ENCODE results near the gene KIAA1328. TPM values are rescaled to one million over a fixed set of nuclear protein-coding genes. Genes with fewer than 3 reads are reported as not detected.

The KIAA1328 gene
- total and polyA plus RNA-seq, 2 donors (not counting 3 experiments of a cell fraction or from before 2014, with no cell fraction given), result 2.7 to 6.5 TPM

DNA sequence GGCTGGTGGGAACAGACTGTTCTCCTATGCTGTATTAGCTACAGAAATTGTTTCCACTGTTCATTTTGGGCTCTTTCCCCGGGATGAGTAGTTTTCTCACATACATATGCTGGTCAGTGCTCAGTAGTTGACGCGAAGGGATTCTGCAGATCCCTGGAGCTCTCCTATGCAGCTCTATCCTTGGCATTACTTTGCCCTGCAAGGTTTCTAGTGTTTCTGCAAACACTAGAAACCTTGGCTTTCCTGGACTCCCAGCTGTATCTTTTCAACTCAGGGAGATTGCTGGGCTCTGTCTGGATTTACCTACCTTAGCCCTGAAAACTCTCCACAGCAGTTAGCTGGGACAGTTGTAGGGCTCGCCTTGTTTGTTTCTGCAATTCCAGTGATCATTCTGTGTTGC, 10.9 kb downstream of the KIAA1328 start:
- peaks cover 9% of the 10 kb centered on the region for H3K4me1 ChIP-seq (ENCODE audit: control insufficient read depth, extremely low read depth, insufficient read depth, low read length)
- DNase-seq (ENCODE audit: low read depth, low spot score) (no peak), FAIRE-seq (no peak)
- no TSS peak for BruUV-seq (replicated peaks)
- intact Hi-C loops (cut with micrococcal nuclease) (no loop called here), dilution Hi-C loops (cut with MboI; ENCODE audit: extremely low pct_ligation_motif_present, low sequenced_read_pairs) (no loop called here)
- ChIA-PET CTCF (interaction anchor here (1.4 kb wide), 1 partner anchor 11 kb away, joined by 3 read pairs; the partner anchor contains the start of genes KIAA1328 and TPGS2), POLR2A (no interaction called here)
- H3K79me2 ChIP-seq (ENCODE audit: control insufficient read depth, insufficient read depth, low read length), result no peaks in the 10 kb centered on the region
- no peaks in the 10 kb centered on the region for H3K36me3 ChIP-seq (ENCODE audit: control insufficient read depth in 2 of 2, extremely low read depth in 1 of 2, insufficient read depth in 2 of 2, low read length in 2 of 2)
- no peaks in the 10 kb centered on the region for H3K9me1 ChIP-seq (replicated peaks; ENCODE audit: control insufficient read depth, extremely low read depth, insufficient read depth, low read length)
- TF ChIP-seq FOS (IDR thresholded peaks at IDR 0.05; ENCODE audit: borderline replicate concordance, insufficient read depth, low read length) (no peak), EZH2 (IDR thresholded peaks at IDR 0.05; ENCODE audit: borderline replicate concordance, low read depth, low read length, severe bottlenecking) (no peak), GATA2 (IDR thresholded peaks at IDR 0.05; ENCODE audit: insufficient read depth, insufficient read length, low read depth, low read length) (no peak), POLR2A (IDR thresholded peaks at IDR 0.05; ENCODE audit: low read depth, low read length) (no peak), JUN (IDR thresholded peaks at IDR 0.05; ENCODE audit: borderline replicate concordance, insufficient read depth, insufficient read length, low read depth) (no peak), POLR2AphosphoS5 (IDR thresholded peaks at IDR 0.05; ENCODE audit: insufficient read depth, low read depth, low read length) (no peak), MYC (IDR thresholded peaks at IDR 0.05; ENCODE audit: low read depth, low read length) (no peak), MAX (IDR thresholded peaks at IDR 0.05; ENCODE audit: insufficient read depth, insufficient read length) (no peak)
- TF ChIP-seq, protein P1, sequence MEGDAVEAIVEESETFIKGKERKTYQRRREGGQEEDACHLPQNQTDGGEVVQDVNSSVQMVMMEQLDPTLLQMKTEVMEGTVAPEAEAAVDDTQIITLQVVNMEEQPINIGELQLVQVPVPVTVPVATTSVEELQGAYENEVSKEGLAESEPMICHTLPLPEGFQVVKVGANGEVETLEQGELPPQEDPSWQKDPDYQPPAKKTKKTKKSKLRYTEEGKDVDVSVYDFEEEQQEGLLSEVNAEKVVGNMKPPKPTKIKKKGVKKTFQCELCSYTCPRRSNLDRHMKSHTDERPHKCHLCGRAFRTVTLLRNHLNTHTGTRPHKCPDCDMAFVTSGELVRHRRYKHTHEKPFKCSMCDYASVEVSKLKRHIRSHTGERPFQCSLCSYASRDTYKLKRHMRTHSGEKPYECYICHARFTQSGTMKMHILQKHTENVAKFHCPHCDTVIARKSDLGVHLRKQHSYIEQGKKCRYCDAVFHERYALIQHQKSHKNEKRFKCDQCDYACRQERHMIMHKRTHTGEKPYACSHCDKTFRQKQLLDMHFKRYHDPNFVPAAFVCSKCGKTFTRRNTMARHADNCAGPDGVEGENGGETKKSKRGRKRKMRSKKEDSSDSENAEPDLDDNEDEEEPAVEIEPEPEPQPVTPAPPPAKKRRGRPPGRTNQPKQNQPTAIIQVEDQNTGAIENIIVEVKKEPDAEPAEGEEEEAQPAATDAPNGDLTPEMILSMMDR (IDR thresholded peaks at IDR 0.05; ENCODE audit: extremely low read depth in 1 of 2, insufficient read depth in 1 of 2, low read depth in 1 of 2, low read length in 2 of 2), result no peak
- no peak overlapping the region for H3K27ac ChIP-seq (ENCODE audit: insufficient read depth, low read depth, low read length)
- H3K27me3 ChIP-seq (ENCODE audit: control insufficient read depth in 2 of 2, insufficient read depth in 2 of 2, low read length in 2 of 2), result no peaks in the 10 kb centered on the region
- no peak overlapping the region for H3K9ac ChIP-seq (replicated peaks; ENCODE audit: extremely low read depth, insufficient read depth, low read length)
- H2AFZ ChIP-seq (ENCODE audit: low read depth, low read length), result no peak overlapping the region
- no peak overlapping the region for H3K4me3 ChIP-seq (replicated peaks in 1 of 3; ENCODE audit: insufficient read depth in 1 of 3, low read depth in 1 of 3, low read length in 3 of 3)
- H3K4me2 ChIP-seq (ENCODE audit: insufficient read depth, low read length), result no peak overlapping the region
- H3K9me3 ChIP-seq (replicated peaks; ENCODE audit: control insufficient read depth, insufficient read depth, low read length), result no peaks in the 10 kb centered on the region
- H4K20me1 ChIP-seq (replicated peaks; ENCODE audit: control insufficient read depth, extremely low read depth, insufficient read depth, low read length), result no peaks in the 10 kb centered on the region
